AG10803 (cell line): ENCODE data around the gene RCSD1.

Source experiments
- DNase-seq: peaks from one replicate; pipeline ENCODE4 v3.0.0; 2010; ENCODE audit warnings: low read depth
- H3K4me3 ChIP-seq: 2 replicates; pipeline ENCODE4 v1.5.1; 2011; ENCODE audit warnings: mild to moderate bottlenecking, low read length, control low read depth
- TF ChIP-seq, protein P1 (sequence below): conservative IDR thresholded peaks from 2 replicates; pipeline ENCODE4 v1.5.1; 2011; ENCODE audit warnings: mild to moderate bottlenecking, low read length, control low read depth, inconsistent platforms

Gene RCSD1

DNA sequence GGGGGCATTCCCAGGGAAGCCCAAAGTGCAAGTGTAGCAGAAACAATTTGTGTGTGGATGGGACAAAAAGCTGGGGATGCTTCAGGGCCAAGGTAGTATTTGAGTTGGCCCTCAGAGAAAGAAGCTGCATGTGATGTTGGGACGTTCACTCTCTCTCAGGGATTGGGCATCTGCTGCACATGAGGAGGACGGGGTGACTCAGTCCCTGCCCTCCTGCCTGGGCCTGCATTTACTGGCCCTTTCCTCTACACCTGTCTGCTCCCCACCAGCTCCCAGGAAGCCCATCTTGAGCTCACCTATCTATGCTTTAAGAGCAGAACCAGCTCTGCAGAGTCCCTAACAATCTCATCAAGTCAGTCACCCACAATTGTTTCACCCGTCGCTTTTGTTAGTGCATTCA, 68.3 kb downstream of the RCSD1 start:
- TF ChIP-seq, protein P1, sequence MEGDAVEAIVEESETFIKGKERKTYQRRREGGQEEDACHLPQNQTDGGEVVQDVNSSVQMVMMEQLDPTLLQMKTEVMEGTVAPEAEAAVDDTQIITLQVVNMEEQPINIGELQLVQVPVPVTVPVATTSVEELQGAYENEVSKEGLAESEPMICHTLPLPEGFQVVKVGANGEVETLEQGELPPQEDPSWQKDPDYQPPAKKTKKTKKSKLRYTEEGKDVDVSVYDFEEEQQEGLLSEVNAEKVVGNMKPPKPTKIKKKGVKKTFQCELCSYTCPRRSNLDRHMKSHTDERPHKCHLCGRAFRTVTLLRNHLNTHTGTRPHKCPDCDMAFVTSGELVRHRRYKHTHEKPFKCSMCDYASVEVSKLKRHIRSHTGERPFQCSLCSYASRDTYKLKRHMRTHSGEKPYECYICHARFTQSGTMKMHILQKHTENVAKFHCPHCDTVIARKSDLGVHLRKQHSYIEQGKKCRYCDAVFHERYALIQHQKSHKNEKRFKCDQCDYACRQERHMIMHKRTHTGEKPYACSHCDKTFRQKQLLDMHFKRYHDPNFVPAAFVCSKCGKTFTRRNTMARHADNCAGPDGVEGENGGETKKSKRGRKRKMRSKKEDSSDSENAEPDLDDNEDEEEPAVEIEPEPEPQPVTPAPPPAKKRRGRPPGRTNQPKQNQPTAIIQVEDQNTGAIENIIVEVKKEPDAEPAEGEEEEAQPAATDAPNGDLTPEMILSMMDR, result no peak
- H3K4me3 ChIP-seq, result no peak overlapping the region
- no peak for DNase-seq

DNA sequence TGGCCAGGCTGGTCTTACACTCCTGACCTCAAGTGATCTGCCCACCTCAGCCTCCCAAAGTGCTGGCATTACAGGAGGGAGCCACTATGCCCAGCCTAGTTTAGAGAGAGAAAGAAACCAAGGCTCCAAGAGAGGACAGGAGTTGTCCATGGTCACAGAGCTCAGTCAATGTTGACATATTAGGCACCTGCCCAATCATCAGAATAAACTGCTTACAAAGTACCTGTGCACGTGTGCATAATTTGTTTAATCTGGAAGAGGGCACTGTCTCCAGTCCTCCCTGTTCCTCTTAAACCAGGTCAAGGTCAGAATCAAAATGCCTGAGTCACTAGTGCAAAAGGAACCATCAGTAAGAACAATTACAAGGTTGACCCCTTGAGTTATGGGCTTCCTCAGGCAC, 71.5 kb downstream of the RCSD1 start:
- no peak for DNase-seq
- TF ChIP-seq, protein P1, result no peak
- H3K4me3 ChIP-seq, result no peak overlapping the region

DNA sequence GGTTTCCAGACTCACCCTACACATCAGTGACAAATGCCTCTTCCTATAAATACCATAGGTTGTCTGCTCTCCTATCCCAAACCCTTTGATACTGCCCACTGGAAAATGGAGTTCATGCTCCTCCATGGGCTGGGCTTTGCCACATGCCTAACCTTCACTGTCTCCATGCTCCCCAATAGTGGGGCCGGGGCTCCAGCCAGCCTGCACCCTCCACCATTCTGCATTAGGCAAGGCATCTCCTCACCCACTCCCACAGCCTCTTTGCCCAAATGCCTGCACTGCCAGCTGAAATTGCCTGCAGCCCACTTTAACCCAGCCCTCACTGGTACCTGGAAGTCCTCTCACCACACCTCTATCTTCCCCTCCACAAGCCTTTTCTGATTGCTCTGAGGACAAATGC, 73.5 kb downstream of the RCSD1 start:
- DNase-seq, result no peak
- no peak overlapping the region for H3K4me3 ChIP-seq
- TF ChIP-seq, protein P1, result no peak

GRCh38 chr1:167704715-167705114, 74.7 kb downstream of the RCSD1 start:
- H3K4me3 ChIP-seq, result no peak overlapping the region
- TF ChIP-seq, protein P1, result no peak
- DNase-seq, result no peak

GRCh38 chr1:167705250-167705649, 75.2 kb downstream of the RCSD1 start:
- no peak overlapping the region for H3K4me3 ChIP-seq
- TF ChIP-seq, protein P1, result no peak
- no peak for DNase-seq

GRCh38 chr1:167706363-167706762, 76.3 kb downstream of the RCSD1 start:
- TF ChIP-seq, protein P1, result no peak
- no peak for DNase-seq
- no peak overlapping the region for H3K4me3 ChIP-seq

- no peak for DNase-seq
- H3K4me3 ChIP-seq, result no peak overlapping the region
- TF ChIP-seq, protein P1, result no peak
Measured at GRCh38 chr1:167706931-167707877, 77.2 kb downstream of the RCSD1 start.
